ENCODE results near the gene ERMP1.

ERMP1 gene

DNA sequence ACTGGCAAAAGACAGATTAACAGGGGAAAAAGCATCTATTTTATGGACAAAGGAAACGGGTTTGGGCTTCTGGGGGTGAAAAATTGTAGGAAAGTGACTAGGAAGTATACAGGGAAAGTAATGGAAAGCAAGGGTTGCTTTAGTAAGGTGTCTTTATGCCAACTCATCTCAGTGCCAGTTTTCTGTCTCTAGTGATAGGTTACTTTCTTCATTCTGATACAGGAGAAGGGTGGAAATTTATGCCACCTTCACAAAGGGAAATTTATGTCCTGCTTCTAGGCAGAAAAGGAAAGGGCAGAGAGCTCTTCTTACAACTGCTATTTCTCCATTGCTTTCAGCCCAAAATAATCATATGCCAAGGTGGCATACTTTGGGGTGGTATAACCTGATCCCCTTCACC, 20.1 kb upstream of the ERMP1 start:
- no peak for DNase-seq

DNA sequence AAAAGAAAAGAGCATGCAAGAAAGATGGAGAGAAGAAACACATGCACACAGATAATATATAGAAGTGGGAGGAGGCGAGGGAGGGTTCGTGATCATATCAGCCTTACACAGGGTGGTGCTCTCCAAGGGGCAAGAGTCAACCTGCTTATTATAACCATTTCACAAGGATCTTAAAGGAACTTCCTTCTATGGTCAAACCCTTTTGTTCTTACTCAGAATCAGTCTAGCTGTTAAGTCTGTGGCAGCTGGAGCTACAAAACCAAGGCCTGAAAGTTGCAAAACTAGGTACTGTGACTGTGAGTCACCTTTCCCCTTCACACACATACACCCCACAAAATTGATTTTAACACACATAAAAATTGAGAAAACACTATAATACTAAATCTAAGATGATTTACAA, 18.5 kb upstream of the ERMP1 start:
- DNase-seq = peak; percentile 40

DNA sequence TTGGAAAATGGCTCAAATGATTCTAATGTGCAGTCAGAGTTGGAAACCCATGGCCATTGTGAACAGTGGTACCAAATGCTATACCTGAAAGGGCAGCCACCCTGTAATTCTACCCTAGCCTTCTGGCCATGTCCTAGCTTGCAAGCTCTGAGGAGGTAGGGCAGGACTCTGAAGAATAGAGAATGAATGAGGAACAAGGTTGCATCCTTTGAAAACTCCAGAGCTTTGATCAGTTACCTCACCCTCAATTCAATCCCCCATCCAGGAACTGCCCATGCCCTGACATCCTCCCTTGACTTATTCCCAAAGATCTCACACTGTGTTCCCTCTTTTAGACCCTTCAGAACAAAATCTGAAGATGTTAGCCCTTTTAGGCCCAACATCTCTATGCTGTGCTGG, 17.8 kb upstream of the ERMP1 start:
- no peak for DNase-seq

DNA sequence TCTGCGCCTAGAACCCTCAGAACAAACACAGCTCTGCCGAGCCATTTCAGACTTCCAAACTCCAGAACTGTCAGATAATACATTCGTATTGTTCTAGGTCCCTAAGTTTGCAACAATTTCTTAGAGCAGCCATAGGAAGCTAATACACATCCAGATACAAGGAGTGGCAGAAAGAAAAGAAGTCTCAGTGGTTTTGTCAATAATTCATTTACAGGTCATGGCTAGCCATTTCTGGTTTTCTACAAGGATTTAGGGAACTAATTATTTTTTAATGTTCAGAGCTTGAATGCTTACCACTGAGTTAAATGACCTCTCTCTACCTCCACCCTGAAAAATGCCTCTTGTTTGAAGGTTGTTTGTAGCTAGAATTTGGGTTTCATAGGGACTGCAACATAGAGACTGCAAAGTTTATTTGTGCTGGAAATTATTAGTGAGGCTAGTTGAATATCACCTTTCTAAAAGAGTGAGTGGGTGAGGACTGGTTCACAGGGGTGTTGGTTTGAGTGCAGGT, 15.5 kb upstream of the ERMP1 start:
- no peak for DNase-seq

GRCh38 chr9:5846501-5846921, 13.6 kb upstream of the ERMP1 start:
- DNase-seq = no peak

DNA sequence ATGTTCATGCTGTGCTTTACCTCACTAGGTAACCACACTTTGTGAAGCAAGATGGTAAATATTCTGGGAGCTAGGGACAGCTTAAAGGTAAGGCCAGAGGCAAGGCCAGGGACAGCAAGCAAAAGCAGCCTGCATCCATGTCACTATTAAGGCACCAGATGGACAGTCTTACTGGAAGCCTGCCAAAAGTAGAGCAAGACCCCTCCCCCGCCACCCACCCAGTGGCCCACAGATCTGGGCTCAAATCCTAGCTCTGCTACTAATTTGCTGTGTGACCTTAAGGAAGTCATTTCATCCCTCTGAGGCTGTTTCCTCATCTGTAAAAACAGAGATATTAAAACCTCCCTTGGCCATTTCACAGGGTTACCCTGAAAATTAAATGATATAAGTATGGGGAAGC, 13.2 kb upstream of the ERMP1 start:
- no peak for DNase-seq

- no peak for DNase-seq
Measured at GRCh38 chr9:5845157-5845531, 12.2 kb upstream of the ERMP1 start.

GRCh38 chr9:5843794-5844471, 11.0 kb upstream of the ERMP1 start:
- no peak for DNase-seq

GRCh38 chr9:5842929-5843793, 10.2 kb upstream of the ERMP1 start:
- peak; percentile 14 for DNase-seq

DNA sequence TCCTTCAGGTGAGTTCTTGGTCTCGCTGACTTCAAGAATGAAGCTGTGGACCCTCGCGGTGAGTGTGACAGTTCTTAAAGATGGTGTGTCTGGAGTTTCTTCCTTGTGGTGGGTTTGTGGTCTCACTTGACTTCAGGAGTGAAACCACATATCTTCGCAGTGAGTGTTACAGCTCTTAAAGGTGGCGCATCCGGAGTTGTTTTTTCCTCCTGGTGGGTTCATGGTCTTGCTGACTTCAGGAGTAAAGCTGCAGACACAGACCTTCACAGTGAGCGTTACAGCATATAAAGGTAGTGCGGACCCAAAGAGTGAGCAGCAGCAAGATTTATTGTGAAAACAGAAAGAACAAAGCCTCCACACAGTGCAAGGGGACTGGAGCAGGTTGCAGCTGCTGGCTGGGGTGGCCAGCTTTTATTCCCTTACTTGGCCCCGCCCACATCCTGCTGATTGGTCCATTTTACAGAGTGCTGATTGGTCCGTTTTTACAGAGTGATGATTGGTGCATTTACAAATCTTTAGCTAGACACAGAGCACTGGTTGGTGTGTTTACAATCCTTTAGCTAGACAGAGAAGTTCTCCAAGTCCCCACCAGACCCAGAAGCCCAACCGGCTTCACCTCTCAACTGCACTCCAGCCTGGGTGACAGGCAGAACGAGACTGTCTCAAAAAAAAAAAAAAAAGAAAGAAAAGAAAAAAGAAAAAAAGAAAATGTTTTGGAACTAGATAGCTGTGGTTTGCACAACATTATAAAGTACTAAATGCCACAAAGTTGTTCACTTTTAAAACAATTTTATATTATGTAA, 9.1 kb upstream of the ERMP1 start:
- peak; percentile 80 for DNase-seq

DNA sequence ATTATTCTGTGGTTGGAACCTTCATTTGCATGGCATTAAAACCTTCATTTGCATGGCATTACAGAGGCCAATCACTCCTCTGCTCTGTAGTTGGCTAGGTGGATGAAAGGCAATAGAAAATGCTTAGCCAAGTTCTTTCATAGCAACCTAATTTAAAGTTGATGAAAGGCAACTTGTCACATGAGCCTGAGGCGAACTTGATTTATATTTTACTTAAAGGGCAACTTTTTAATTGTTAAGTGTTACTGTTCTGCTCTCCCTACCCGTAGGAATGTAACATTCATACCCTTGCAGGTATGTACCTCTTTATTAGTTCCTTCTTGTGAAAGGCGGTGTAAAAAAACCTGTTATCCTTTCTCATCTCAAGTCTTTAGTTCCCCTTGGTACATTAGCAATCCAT, 7.9 kb upstream of the ERMP1 start:
- no peak for DNase-seq

DNA sequence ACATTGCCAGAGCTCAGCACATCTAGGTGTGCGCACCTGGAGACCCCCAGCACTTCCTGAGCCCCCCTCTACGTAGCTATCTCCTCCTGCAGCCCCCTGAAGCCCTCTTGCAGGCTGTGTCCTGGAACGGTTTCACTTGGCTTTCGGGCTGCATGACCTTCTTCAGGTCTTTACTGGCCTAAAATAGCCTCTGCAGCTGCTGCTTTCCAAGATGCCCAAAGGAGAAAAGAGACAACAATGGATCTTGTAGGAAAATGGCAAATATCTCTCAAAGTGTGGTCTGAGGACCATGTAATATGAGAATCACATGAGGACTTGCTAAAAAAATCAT, 6.6 kb upstream of the ERMP1 start:
- no peak for DNase-seq

DNA sequence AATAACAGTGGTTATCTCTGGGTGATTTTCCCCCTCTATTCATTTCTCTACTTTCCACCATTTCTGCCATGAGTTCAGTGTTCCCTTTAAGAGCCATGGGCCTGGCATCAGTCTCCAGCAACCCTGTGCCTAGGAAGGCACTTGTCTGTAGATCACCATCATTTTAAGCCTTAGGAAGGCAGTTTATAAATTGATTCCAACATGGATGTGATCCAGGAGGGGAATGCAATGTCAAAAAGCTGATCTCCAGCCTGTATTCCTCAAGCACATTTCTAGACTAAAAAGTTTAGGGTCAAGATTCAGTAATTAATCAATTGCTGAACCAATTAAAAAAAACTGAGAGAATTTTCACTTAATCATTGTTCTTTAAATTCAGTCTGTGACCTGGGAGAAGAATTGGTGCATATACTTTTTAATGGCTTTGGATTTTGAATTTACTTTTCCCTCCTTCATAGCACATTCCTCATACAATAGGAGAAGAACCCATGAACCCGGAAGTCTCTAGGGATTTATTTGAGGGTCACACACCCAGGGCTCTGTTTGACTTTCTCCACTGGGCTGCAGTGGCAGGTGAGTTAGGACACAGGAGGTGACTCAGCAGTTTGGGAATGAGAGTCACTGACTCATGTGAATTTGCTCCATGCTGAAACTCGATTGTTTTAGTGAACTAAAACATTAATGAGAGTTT, 6.1 kb upstream of the ERMP1 start:
- DNase-seq = no peak

- DNase-seq = no peak
Measured at GRCh38 chr9:5835808-5836207, 2.9 kb upstream of the ERMP1 start.

DNA sequence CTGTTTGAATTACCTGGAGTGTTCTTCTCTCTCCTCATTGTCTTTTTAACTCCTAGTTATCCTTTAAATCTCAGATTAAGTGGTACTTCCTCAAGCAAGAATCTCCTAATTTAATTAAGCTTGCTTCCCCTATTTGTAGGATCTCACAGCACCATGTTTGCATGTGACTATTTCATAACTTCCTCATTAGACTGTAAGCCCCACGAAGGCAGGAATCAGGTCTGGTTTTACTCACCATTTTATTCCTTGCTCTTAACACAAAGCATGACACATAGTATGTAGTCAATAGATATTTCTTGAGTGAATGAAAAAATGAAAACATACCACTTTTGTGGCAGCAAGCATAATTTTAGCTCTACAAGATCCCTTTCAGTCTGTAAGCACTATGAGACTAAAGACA, 1.3 kb upstream of the ERMP1 start:
- no peak for DNase-seq

- peak; percentile 22 for DNase-seq
Measured at GRCh38 chr9:5832071-5832537, 813 bp downstream of the ERMP1 start.

GRCh38 chr9:5825895-5826622, 6.9 kb downstream of the ERMP1 start:
- no peak for DNase-seq

DNA sequence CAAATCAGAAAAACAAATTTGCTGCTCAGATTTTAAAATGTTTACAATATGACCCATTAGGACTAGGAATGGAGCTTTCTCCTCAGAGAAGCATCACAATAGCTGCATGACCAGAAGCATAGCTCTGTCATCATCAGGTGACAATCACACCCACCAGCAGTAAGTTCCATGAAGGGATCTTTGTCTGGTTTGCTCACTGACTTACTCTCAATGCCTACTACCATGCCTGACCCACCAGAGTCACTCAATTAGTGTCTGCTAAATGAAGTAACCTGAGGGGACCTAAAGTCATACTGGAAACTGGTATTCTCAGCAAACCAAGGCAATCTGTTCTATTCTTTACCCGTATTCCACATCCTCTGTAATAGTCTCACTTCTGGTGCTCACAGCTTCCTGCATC, 7.7 kb downstream of the ERMP1 start:
- no peak for DNase-seq

DNA sequence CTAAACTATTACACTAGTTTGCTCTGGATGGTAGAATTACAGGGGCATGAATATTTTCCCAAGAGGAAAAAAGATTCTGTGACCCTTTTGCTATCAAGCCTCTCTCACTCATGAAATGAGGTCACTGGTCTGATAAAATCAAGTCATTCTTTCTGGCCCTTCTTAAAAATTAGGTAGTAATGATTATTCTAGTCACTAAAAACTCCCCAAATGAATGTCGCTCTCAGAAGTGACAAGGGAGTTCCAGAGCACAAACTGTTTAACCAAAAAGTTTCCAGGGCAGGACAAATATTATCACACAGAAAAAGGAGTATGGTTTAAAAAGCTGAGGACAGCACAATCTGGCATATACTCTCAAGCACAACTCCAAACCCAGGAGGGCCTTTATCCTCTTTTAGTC, 12.5 kb downstream of the ERMP1 start:
- DNase-seq = no peak

- DNase-seq = no peak
Measured at GRCh38 chr9:5819174-5819573, 13.7 kb downstream of the ERMP1 start.

DNA sequence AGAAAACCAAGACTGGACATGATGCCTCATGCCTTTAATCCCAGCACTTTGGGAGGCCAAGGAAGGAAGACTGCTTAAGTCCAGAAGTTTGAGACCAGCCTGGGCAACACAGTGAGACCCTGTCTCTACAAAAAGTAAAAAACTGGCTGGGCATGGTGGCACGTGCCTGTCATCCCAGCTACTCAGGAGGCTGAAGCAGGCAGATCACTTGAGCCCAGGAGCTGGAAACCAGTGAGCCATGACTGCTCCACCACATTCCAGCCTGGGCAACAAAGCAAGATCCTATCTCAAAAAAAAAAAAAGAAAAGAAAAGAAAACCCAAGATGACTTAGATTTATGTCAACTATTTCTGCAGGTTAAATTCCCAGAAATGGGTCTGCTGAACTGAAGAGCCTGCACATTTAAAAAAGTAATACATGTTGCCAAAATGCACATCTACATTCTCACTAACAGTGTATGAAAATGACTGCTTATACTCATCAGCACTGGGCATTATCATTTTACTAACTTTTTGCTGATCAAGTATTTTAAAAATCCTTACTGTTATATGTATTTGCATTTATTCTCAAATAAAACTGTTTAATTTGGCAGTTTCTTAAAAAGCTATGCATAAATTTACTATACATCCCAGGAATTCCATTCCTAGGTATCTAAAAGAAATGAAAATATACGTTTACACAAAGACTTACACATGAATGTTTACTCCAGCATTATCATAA, 14.3 kb downstream of the ERMP1 start:
- DNase-seq = no peak

- DNase-seq = no peak
Measured at GRCh38 chr9:5817862-5818261, 15.1 kb downstream of the ERMP1 start.

Measured in CD4-positive, alpha-beta T cell treated with Interleukin-17A for 1 hour (primary cell).